NT2/D1 (cell line): ENCODE data around the gene HLA-DMB.

ENCODE experiments used
- YY1 ChIP-seq: IDR thresholded peaks from 2 replicates; pipeline ENCODE4 v1.6.1; 2011; ENCODE audit not compliant: insufficient read length, insufficient read depth
- ZNF274 ChIP-seq: IDR thresholded peaks from 2 replicates; pipeline ENCODE4 v1.6.1; 2011; ENCODE audit warnings: mild to moderate bottlenecking, low read depth, low read length

- TF ChIP-seq ZNF274 (no peak), YY1 (no peak)
Observed at GRCh38 chr6:32974541-32975308, 33.9 kb upstream of the HLA-DMB start.
